NB4 (cell line): Measurements from ENCODE around the gene LTBP1.

ENCODE experiments used
- DNase-seq: peaks from one replicate; pipeline ENCODE4 v3.0.0; 2010; ENCODE audit warnings: low read depth
- H3K4me3 ChIP-seq: one replicate; pipeline ENCODE4 v1.5.1; 2011; ENCODE audit warnings: mild to moderate bottlenecking, low read depth, low read length, moderate library complexity
- MYC ChIP-seq: IDR thresholded peaks from 2 replicates; pipeline ENCODE4 v1.6.1; 2011; ENCODE audit warnings: low read depth, low read length
- POLR2A ChIP-seq: IDR thresholded peaks from 2 replicates; pipeline ENCODE4 v1.6.1; 2011; ENCODE audit warnings: mild to moderate bottlenecking; ENCODE audit not compliant: insufficient read length; ENCODE audit errors: extremely low read depth
- TF ChIP-seq, protein P1 (sequence below): IDR thresholded peaks from one replicate; pipeline ENCODE4 v1.5.1; 2012; ENCODE audit warnings: low read depth, low read length
- TF ChIP-seq, protein P2 (sequence below): IDR thresholded peaks from 2 replicates; pipeline ENCODE4 v1.6.1; 2011; ENCODE audit warnings: low read depth, low read length

Gene LTBP1

DNA sequence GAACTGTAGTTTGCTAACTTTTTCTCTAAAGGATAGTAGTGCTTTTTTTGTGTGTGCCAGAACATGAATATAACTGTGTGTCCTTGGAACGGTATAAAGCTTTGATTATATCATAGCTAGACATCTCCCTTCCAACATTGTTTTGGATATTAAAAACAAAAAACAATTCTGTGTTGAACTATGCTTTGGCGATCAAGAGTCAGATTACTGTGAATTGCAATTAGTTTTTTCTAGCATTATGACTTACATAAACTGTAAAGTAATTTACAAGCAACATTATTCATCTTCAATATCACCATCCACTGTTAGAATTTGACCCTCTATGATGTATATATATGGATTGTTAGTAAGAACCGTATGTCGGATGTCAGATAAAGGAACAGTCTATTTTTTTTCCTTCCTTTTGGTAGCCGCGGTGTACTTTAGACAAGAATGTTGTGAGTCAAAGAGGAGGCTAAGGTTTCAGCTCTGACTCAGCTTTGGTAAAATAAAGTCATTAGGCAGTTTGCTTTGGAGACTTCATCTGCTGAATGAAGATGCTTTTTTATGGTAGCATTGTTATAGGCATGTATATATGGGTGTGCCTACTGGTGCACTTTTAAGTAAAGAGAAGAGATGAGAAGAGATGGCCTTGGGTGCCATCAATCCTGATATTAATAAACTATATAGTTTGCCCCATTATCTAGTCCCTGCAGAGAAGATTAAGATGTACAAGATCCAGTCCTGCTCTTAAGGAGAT lies 76.4 kb downstream of the LTBP1 start:
- H3K4me3 ChIP-seq = no peak overlapping the region
- DNase-seq = no peak
- TF ChIP-seq, protein P1, sequence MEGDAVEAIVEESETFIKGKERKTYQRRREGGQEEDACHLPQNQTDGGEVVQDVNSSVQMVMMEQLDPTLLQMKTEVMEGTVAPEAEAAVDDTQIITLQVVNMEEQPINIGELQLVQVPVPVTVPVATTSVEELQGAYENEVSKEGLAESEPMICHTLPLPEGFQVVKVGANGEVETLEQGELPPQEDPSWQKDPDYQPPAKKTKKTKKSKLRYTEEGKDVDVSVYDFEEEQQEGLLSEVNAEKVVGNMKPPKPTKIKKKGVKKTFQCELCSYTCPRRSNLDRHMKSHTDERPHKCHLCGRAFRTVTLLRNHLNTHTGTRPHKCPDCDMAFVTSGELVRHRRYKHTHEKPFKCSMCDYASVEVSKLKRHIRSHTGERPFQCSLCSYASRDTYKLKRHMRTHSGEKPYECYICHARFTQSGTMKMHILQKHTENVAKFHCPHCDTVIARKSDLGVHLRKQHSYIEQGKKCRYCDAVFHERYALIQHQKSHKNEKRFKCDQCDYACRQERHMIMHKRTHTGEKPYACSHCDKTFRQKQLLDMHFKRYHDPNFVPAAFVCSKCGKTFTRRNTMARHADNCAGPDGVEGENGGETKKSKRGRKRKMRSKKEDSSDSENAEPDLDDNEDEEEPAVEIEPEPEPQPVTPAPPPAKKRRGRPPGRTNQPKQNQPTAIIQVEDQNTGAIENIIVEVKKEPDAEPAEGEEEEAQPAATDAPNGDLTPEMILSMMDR = no peak
- TF ChIP-seq MYC (no peak), POLR2A (no peak)
- TF ChIP-seq, protein P2, sequence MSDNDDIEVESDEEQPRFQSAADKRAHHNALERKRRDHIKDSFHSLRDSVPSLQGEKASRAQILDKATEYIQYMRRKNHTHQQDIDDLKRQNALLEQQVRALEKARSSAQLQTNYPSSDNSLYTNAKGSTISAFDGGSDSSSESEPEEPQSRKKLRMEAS = no peak

DNA sequence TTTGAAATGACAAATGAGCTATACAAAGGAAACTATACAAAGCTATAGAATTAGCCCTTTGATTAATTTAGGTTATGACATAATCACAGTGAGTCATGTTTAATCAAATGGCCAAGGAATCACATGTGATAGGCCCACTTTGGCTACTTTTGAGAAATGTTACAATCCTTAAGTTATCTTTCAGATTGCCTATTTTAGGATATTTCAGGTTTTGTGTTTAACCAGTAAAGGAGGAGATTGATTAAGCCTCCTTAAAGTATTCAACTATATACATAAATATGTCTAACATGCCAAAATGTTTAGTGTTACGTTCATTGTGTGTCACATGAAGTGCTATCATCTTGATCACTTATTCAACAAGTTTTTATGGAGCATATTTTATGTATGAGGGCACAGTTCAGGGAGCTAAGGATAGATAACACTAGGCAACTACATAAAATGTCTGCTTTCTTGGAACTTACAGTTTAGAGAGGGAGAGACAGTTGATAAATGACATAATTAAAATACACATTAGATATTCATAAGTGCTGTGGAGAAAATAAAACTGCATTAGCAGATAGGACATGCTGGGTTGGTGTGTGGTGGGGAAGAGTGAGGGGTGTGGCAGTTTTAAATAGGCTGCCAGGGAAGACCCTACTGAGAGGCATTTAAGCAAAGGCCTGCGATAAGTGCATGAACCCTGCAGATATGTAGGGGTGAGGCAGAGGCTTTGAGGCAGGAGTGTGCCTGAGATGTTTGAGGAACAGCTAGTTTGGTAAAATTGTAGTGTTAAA lies 77.2 kb downstream of the LTBP1 start:
- DNase-seq = no peak
- no peak overlapping the region for H3K4me3 ChIP-seq
- no peak for TF ChIP-seq MYC
- TF ChIP-seq, protein P1 = no peak

DNA sequence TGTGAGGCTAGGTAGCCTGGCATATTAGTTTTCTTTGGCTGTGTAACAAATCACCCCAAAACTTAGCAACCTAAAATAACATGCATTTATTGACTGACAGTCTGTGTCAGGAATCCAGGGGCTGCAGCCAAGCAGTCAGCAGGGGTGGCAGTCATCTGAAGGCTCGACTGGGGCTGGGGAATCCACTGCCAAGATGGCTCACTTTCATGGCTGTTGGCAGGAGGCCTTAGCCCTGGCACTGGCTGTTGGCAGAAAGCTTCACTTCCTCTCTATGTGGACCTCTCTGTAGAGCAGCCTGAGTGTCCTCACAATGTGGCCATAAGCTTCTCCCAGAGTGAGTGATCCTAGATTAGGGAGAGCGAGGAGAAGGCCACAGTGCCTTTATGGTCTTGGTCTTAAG lies 78.0 kb downstream of the LTBP1 start:
- no peak for TF ChIP-seq POLR2A
- TF ChIP-seq, protein P1 = no peak
- TF ChIP-seq MYC = no peak
- TF ChIP-seq, protein P2 = no peak
- no peak overlapping the region for H3K4me3 ChIP-seq
- no peak for DNase-seq

DNA sequence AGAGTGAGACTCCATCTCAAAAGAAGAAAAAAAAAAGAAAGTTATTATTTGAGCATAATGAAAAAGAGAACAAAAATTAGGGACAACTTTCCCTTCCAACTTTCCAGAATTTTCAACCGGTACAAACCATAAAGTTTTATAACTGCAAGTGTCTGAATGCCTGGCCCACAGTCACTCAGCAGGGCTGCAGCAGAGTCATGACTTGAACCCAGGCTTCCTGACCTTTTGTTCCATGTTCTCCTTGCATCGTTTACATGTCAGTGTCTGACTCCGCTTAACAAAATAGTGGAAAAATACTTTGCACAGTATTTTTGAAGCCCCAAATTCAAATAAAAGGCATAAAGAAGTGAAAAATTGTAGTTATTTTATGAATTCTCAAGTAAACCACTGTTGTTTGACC lies 82.7 kb downstream of the LTBP1 start:
- H3K4me3 ChIP-seq = no peak overlapping the region
- no peak for DNase-seq
- TF ChIP-seq MYC = no peak
- TF ChIP-seq, protein P1 = no peak
- TF ChIP-seq POLR2A = no peak
- TF ChIP-seq, protein P2 = no peak

DNA sequence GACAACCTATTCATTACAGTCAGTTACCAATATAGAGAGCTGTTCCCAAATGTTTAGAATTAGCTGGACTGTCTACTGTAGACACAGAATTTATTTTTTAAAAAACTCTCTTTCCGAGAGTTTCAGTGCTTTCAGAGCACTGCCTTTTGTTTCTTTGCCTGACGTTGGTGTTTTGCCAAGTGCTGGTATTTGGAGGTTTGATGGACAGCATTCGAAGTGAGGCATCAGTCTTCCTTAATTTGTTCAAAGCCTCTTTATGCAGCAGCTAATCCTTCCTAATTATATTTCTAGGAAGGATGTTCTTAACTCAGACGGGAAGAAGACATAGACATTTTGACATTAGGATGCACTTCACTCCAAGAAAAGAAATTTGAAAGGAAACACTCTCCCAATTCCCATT lies 83.2 kb downstream of the LTBP1 start:
- no peak overlapping the region for H3K4me3 ChIP-seq
- TF ChIP-seq, protein P2 = no peak
- TF ChIP-seq POLR2A (no peak), MYC (no peak)
- TF ChIP-seq, protein P1 = no peak
- no peak for DNase-seq

DNA sequence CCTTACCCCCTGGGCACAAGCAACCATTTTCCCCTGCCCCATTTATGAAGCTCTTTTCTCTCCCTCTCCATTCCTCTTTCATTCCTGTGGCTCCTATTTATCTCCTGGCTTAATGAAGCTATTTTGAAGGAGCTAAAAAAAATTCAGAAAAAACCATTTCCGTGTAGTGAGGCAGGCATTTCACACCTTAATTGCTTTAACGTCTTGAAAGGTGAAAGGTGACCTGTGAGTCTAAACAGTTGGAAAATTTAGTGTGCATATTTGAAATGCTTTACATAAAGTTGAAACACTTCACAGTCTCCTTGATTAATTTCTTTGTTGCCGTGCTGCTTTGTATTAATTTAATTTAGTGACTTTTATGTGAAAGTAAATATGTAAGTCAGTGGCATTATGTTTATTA lies 83.6 kb downstream of the LTBP1 start:
- TF ChIP-seq MYC (no peak), POLR2A (no peak)
- TF ChIP-seq, protein P1 = no peak
- TF ChIP-seq, protein P2 = no peak
- DNase-seq = no peak
- no peak overlapping the region for H3K4me3 ChIP-seq
